Right lobe of liver (tissue), 4 donors: Measurements from ENCODE around the gene TBL2.

Experiments
- POLR2A ChIP-seq: fragments of 450-650 bp; IDR thresholded peaks from one replicate; pipeline ENCODE4 v1.6.1; 2017; ENCODE audit warnings: antibody characterized with exemption, mild to moderate bottlenecking
- TF ChIP-seq, protein P1 (sequence below), 4 donors: fragments of 200-600 bp in 3 of 4; fragments of 450-650 bp in 1 of 4; IDR thresholded peaks; one replicate each; pipeline versions ENCODE4 v1.5.1 to v1.8.0; 2016 to 2022; ENCODE audit warnings: antibody characterized with exemption in 4 of 4, mild to moderate bottlenecking in 2 of 4
- donor health status: DM: no; HTN: no; CAD: no.
- donor health status: DM: no; HTN: no; CAD: no.
- donor health status: DM: no; HTN: yes; CAD: no.

DNA sequence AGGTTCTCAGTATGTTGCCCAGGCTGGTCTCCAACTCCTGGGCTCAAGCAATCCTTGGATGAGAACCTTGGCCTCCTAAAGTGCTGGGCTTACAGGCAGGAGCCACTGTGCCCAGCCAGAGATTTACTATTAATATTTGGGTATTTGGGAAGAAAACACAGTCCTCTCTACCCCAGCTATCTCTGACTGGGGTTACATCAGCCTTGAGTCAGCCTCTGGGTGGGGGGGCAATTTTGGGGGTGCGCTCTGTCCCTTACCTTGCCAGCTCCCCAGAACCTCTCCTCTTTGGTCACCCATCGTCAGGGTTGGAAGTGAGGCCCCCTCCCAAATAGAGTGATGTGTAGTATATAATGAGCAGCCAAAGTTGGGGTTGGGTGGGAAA lies 44.1 kb upstream of the TBL2 start:
- TF ChIP-seq, protein P1, sequence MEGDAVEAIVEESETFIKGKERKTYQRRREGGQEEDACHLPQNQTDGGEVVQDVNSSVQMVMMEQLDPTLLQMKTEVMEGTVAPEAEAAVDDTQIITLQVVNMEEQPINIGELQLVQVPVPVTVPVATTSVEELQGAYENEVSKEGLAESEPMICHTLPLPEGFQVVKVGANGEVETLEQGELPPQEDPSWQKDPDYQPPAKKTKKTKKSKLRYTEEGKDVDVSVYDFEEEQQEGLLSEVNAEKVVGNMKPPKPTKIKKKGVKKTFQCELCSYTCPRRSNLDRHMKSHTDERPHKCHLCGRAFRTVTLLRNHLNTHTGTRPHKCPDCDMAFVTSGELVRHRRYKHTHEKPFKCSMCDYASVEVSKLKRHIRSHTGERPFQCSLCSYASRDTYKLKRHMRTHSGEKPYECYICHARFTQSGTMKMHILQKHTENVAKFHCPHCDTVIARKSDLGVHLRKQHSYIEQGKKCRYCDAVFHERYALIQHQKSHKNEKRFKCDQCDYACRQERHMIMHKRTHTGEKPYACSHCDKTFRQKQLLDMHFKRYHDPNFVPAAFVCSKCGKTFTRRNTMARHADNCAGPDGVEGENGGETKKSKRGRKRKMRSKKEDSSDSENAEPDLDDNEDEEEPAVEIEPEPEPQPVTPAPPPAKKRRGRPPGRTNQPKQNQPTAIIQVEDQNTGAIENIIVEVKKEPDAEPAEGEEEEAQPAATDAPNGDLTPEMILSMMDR (IDR thresholded peaks at IDR 0.05): no peak
- TF ChIP-seq POLR2A: no peak
